RWPE2 (cell line): ENCODE data around the gene KRTAP9-8.
A peak's percentile ranks its signal among the peaks of the same experiment; 100 is the strongest.
"Not testable (repeated sequence)": the region's sequence is repeated elsewhere in the genome, so short reads cannot be mapped to it uniquely, and the experiment has no call there.

Source experiments
- ATAC-seq: fragments of 200-7000 bp; cut with Tn5 transposase; 3 replicates; pipeline ENCODE4 v1.9.1; 2021; ENCODE audit warnings: low read depth
- DNase-seq: peaks from one replicate; pipeline ENCODE4 v3.0.0-alpha.2; 2020; ENCODE audit warnings: low spot score
- H3K27ac ChIP-seq: fragments of 450-650 bp; 2 replicates; pipeline ENCODE4 v1.5.1; 2017; ENCODE audit warnings: mild to moderate bottlenecking; ENCODE audit not compliant: poor library complexity, severe bottlenecking
- H3K27me3 ChIP-seq: fragments of 250-450 bp; sonication (Bioruptor Pico); 2 replicates; pipeline ENCODE4 v1.5.1; 2021; ENCODE audit warnings: mild to moderate bottlenecking, moderate library complexity; ENCODE audit not compliant: insufficient read depth, poor library complexity, severe bottlenecking
- H3K36me3 ChIP-seq: fragments of 250-450 bp; sonication (Bioruptor Pico); 2 replicates; pipeline ENCODE4 v1.5.1; 2020; ENCODE audit warnings: low read depth, mild to moderate bottlenecking, moderate library complexity
- H3K4me1 ChIP-seq: fragments of 250-450 bp; sonication (Bioruptor Pico); 2 replicates; pipeline ENCODE4 v1.5.1; 2021; ENCODE audit warnings: mild to moderate bottlenecking, moderate library complexity; ENCODE audit not compliant: insufficient read depth, poor library complexity, severe bottlenecking
- H3K4me3 ChIP-seq: fragments of 250-450 bp; sonication (Bioruptor Pico); 2 replicates; pipeline ENCODE4 v1.5.1; 2021; ENCODE audit warnings: mild to moderate bottlenecking, moderate library complexity; ENCODE audit not compliant: severe bottlenecking
- H3K9me3 ChIP-seq: fragments of 250-450 bp; sonication (Bioruptor Pico); 2 replicates; pipeline ENCODE4 v1.5.1; 2021; ENCODE audit warnings: mild to moderate bottlenecking, moderate library complexity; ENCODE audit not compliant: severe bottlenecking
- CTCF ChIP-seq: fragments of 450-650 bp; IDR thresholded peaks from one replicate; pipeline ENCODE4 v1.5.1; 2017; ENCODE audit warnings: mild to moderate bottlenecking, moderate library complexity; ENCODE audit not compliant: poor library complexity, severe bottlenecking

Gene KRTAP9-8

GRCh38 chr17:41211845-41212466 is 25.8 kb upstream of the KRTAP9-8 start:
- H3K4me3 ChIP-seq, result no peak overlapping the region
- ATAC-seq (peak; percentile 61), DNase-seq (no peak)
- no peaks in the 10 kb centered on the region for H3K9me3 ChIP-seq
- H3K27me3 ChIP-seq, result no peaks in the 10 kb centered on the region
- H3K4me1 ChIP-seq, result no peaks in the 10 kb centered on the region
- H3K36me3 ChIP-seq, result no peaks in the 10 kb centered on the region
- no peak for TF ChIP-seq CTCF
- no peak overlapping the region for H3K27ac ChIP-seq

GRCh38 chr17:41212524-41213169 is 25.2 kb upstream of the KRTAP9-8 start:
- H3K27ac ChIP-seq, result no peak overlapping the region
- no peaks in the 10 kb centered on the region for H3K9me3 ChIP-seq
- no peaks in the 10 kb centered on the region for H3K4me1 ChIP-seq
- no peaks in the 10 kb centered on the region for H3K36me3 ChIP-seq
- no peaks in the 10 kb centered on the region for H3K27me3 ChIP-seq
- ATAC-seq, result no peak
- no peak for DNase-seq
- H3K4me3 ChIP-seq, result no peak overlapping the region
- TF ChIP-seq CTCF, result no peak

GRCh38 chr17:41215681-41216080 is 22.1 kb upstream of the KRTAP9-8 start:
- H3K27me3 ChIP-seq, result no peaks in the 10 kb centered on the region
- TF ChIP-seq CTCF, result no peak
- no peaks in the 10 kb centered on the region for H3K4me1 ChIP-seq
- H3K4me3 ChIP-seq, result no peak overlapping the region
- ATAC-seq (no peak), DNase-seq (no peak)
- no peaks in the 10 kb centered on the region for H3K36me3 ChIP-seq
- no peak overlapping the region for H3K27ac ChIP-seq
- H3K9me3 ChIP-seq, result no peaks in the 10 kb centered on the region

GRCh38 chr17:41223821-41224220 is 14.0 kb upstream of the KRTAP9-8 start:
- no peak for DNase-seq
- no peaks in the 10 kb centered on the region for H3K27me3 ChIP-seq
- no peaks in the 10 kb centered on the region for H3K36me3 ChIP-seq
- H3K4me1 ChIP-seq, result no peaks in the 10 kb centered on the region
- H3K9me3 ChIP-seq, result no peaks in the 10 kb centered on the region
- H3K4me3 ChIP-seq, result no peak overlapping the region
- TF ChIP-seq CTCF, result no peak
- H3K27ac ChIP-seq, result no peak overlapping the region
- ATAC-seq, result no peak

- no peak for TF ChIP-seq CTCF
- DNase-seq (no peak), ATAC-seq (no peak)
- no peaks in the 10 kb centered on the region for H3K36me3 ChIP-seq
- H3K4me3 ChIP-seq, result no peak overlapping the region
- no peaks in the 10 kb centered on the region for H3K4me1 ChIP-seq
- no peaks in the 10 kb centered on the region for H3K9me3 ChIP-seq
- no peak overlapping the region for H3K27ac ChIP-seq
- H3K27me3 ChIP-seq, result no peaks in the 10 kb centered on the region
Measured at GRCh38 chr17:41226051-41226450, 11.7 kb upstream of the KRTAP9-8 start.

- not testable (repeated sequence) for H3K27ac ChIP-seq, H3K4me1 ChIP-seq, H3K4me3 ChIP-seq, DNase-seq, H3K27me3 ChIP-seq, H3K36me3 ChIP-seq, H3K9me3 ChIP-seq, ATAC-seq
Measured at GRCh38 chr17:41226598-41227095, 11.2 kb upstream of the KRTAP9-8 start, which contains the start of gene KRTAP9-2. Gene KRTAP9-2, plus strand, starts transcription at chr17:41226648. Its CDS starts 7 bp downstream, at chr17:41226655.
